Measurements from ENCODE around the gene MDM1.
A peak's percentile ranks its signal among the peaks of the same experiment; 100 is the strongest.

The MDM1 gene

DNA sequence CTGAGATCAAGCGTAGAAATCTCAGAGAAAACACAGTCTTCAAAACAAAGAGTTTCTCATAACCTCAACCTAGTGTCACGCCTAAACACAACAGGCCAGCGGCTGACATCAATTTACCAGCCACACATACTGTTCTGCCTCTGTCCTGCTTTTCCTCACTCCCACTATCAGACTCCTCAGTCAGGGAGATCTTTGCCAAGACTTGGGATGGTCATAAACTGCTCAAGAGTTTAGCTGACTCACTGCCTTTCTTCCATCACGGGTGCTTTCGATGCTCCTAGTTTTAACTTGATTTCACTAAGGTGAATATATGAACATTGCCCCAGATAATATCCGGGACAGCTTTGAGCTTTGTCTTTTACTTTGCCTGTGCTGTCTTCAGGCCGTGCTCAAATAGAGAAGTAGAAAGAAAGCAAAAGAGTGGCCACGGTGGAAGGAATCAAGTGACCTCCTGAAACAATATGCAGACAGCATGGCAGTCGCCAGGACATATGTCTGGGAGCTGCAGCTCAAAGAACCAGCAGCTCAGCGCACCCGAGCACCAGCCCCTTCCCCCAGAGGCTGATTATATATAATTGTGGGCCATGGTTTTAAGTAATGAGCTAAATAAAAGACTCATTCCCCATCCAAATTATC lies 12.1 kb downstream of the MDM1 start:
- DNase-seq = no peak

DNA sequence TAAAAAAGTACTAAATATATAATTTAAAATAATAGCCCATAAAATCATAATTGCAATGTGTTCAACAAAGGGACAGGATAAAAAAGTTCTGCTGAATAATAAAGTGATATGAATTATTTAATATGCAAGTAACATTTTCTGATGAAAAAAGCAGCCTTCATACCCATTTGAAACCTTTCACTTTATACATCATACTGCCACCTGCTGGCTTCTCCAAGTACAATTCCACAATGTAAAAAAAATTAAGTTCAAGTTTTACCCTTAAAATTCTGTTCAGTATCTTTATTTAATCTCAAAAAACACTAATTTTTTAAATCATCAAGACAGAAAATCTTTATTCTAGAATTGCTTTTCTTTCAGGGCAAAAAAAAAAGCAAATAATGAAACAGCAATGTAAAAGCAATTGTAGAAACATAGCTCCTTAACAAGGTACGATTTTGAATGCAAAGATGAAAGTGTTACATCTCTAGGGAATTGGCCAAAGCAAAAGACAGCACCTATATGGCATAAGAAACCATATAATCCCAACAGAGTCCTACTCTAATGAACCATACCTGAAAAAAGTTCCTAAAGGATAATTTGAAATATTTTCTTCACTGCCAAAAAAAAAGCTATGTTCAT lies 15.0 kb downstream of the MDM1 start:
- peak; percentile 14 to 56 for DNase-seq

DNA sequence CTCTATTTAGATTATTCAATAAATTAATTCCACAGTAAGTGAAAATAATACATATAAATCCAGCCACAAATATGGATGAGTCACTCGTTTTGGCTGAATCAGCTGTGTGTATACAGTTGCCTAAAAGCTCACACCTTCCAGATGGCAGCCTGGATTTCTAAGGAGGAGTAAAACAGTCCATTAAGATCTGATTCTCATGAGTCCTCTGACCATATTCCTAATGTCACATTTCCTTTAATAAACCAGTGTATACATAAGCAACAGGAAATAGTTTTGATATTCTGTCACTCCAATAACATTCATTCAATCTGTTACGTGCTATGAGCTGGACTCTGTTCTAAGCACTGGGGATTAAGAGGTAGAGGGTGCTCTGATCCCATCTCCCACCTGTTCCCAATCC lies 21.8 kb downstream of the MDM1 start:
- no peak for DNase-seq

DNA sequence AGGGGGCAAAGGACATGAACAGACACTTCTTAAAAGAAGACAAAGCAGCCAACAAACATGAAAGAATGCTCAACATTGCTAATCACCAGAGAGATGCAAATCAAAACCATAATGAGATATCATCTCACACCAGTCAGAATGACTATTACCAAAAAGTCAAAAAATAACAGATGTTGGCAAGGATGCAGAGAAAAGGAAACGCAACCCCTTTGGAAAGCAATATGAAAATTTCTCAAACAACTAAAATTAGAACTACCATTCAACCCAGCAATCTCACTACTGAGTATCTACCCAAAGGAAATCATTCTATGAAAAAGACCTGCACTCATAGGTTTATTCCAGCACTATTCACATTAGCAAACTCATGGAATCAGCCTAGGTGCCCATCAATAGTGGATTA lies 25.6 kb downstream of the MDM1 start:
- DNase-seq = no peak

DNA sequence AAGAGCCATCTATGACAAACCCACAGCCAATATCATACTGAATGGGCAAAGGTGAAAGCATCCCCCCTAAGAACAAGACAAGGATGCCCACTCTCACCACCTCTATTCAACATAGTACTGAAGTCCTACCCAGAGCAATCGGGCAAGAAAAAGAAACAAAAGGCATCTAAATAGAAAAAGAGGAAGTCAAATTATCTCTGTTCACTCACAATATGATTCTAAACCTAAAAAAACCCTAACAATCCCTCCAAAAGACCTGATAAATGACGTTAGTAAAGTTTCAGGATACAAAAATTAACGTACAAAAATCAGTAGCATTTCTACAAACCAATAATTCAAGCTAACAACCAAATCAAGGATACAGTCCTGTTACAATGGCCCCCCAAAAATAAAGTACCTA lies 26.9 kb downstream of the MDM1 start:
- DNase-seq = no peak

- no peak for DNase-seq
Measured at GRCh38 chr12:68304626-68305025, 27.5 kb downstream of the MDM1 start.

DNA sequence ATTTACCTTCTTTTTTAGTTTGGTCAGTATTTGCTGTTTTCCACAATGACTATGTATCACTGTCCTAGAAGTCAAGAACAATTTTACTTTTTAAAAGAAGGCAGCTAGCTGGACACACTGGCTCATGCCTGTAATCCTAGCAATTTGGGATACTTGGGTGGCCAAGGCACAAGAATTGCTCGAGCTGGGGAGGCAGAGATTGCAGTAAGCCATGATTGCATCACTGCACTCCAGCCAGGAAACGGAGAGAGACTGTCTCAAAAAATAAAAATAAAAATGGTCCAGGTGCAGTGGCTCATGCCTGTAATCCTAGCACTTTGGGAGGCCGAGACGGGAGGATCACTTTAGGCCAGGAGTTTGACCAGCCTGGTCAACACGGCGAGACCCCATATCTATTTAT lies 28.3 kb downstream of the MDM1 start:
- DNase-seq = no peak

DNA sequence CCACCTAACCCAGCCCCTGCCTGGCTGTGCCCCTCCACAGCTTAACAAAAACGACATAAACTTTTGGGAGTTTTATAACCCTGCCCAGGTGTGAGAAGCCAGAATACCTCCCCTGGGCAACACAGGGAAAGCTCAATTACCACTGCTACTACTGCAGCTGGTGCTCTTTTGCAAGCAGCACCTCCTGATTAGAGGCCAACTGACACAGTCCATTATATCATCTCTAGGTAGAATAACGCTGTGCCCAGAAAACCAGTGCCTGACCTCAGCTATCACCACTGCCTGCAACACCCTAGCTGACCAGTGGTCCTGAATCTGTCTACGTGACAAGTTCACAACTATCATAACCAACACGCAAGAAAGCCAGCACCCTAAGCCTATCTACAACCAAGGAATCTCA lies 34.2 kb downstream of the MDM1 start:
- DNase-seq = no peak

DNA sequence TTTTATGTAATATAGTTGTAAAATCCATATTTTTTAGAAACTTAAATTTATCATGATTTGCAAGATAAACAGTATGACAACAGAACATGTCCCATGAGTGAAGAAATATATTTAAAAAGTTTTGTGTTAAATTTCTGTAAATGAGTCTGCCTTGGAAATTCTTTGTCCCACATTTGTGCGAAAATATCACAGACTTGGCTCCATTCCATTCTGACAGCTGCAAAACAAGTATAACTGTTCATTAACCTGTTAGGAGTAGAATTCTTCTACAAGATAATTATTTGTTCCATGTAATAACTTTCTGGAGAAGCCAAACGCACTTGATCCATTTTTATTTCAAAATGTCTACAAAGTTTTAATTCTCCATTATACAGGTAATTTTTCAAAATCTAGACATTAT lies 37.9 kb downstream of the MDM1 start:
- no peak for DNase-seq

DNA sequence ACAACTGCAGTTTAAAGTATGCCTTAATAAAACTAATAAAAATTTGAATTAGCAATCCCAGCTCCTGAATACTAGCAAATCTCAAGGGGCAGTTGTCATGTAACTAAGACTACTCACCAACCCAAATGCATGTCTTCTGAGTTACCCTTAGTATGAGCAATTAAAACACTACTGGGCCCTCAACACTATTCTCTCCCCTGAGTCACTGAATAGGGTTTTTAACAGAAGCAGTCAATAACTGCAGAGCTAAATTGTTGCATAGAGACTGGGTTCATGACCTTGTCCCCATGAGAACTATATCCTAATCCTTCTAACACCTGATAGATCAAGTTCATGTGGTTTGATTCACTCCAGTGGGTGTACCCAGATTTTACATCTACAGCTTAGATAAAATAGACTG lies 38.8 kb downstream of the MDM1 start:
- no peak for DNase-seq

GRCh38 chr12:68292151-68292943 lies 39.8 kb downstream of the MDM1 start:
- no peak for DNase-seq

- no peak for DNase-seq
Measured at GRCh38 chr12:68291396-68292036, 40.6 kb downstream of the MDM1 start.

DNA sequence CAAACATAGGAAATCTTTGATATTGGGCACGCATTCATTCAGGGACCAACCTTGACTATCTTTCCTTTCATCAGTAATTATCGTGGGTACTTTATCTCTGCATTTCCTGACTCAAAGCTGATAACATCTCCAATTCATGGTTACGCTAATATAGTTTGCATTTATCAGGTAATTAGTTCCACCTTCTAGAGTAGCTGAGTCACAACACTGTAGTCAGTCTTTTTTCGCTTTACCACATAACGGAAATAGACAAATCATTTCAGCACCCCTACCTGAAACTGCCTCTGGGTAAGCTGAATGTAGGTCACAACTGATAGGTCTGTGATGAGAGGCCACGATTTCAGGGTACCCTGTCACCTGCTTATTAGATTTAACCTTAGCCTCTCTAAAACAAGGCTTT lies 42.0 kb downstream of the MDM1 start:
- DNase-seq = peak in 1 of 2 experiments; percentile 2

- no peak for DNase-seq
Measured at GRCh38 chr12:68287106-68287505, 45.1 kb downstream of the MDM1 start.

DNA sequence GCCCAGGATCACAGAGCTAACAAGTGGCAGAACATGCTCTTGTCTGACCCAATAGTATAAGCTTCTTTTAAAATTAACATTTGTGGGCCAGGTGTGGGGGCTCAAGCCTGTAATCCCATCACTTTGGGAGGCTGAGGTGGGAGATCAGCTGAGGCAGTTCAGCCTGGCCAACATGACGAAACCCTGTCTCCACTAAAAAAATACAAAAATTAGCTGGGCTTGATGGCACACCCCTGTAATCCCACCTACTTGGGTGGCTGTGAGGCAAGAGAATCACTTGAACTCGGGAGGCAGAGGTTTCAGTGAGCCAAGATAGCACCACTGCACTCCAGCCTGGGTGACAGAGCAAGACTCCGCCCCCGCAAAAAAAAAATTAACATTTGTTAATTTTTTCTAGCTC lies 45.8 kb downstream of the MDM1 start:
- DNase-seq = no peak

DNA sequence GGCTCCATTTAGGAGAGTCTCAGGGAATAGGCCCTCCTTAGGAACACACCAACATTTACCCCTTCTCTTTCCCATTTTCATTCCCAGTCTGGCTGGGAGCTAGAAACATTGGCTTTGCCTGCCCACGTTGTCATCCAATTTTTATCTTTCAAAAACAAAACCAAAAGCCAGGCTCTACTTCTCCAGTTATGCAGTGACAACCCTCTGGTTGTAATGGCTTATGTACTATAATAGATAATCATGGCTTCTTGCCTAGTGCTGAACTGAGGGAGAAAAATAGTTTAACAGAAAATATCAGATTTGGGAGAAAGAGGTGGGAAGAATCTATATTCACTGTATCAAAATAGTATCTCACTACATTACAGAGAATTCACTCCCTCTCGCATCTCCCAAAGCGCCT lies 46.6 kb downstream of the MDM1 start:
- DNase-seq = no peak

- no peak for DNase-seq
Measured at GRCh38 chr12:68281322-68282077, 50.7 kb downstream of the MDM1 start.

DNA sequence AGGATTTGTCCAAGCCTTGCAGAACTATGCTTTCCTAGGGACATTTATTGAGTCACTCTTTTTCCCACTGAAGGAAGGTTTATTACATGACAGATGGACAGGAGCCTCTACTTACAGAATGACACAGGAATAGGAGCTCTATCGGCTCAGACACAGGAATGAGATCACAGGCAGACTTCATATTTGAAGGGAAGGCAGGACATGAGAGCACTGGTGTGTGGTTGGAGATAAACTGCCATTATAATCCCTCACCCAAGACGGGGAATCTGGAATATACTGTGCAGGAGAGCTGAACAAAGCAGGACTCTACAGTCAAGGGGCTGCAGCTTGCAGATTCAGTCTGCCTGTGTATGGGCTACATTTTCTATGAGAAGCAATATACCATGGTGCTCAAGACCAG lies 51.9 kb downstream of the MDM1 start:
- no peak for DNase-seq

GRCh38 chr12:68279227-68280054 lies 52.7 kb downstream of the MDM1 start:
- no peak for DNase-seq

DNA sequence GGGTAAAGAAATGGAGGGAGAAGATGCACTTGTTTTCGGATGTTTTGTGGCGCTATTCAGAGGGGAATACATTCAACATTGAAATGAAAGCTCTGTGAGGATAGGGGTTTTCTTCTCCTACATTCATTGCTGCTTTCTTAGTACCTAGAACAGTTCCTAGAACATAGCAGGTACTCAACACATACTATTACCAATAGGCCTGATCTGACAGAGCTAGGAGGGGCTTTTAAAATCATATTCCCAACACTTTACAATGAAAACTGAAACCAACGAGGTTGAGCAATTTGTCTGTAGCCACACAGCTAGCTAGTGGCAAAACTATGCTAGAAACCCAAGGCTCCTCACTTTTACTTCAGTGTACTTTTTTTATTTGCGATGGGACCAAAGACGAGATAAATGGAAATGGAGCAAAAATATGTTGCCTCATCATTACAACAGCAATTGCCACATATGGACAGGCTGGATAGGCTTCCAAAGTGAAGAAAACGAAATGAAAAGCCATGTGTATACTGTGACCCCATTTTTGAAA lies 55.7 kb downstream of the MDM1 start:
- no peak for DNase-seq

- DNase-seq = no peak
Measured at GRCh38 chr12:68272732-68273131, 59.4 kb downstream of the MDM1 start.

- no peak for DNase-seq
Measured at GRCh38 chr12:68271346-68271745, 60.8 kb downstream of the MDM1 start.
